DND-41 (cell line): ENCODE data around the gene NPC1L1.

Experiments used
- CTCF ChIP-seq: IDR thresholded peaks from 2 replicates; pipeline ENCODE4 v1.5.1; 2012; ENCODE audit warnings: borderline replicate concordance, low read length, moderate library complexity, mild to moderate bottlenecking; ENCODE audit not compliant: poor library complexity, severe bottlenecking; ENCODE audit errors: extremely low read depth
- EZH2 ChIP-seq: IDR thresholded peaks from 3 replicates; pipeline ENCODE4 v1.6.1; 2012; ENCODE audit warnings: borderline replicate concordance, low read depth, mild to moderate bottlenecking, moderate library complexity, low read length, inconsistent platforms; ENCODE audit not compliant: severe bottlenecking

GRCh38 chr7:44587843-44588711, 46.9 kb upstream of the NPC1L1 start:
- TF ChIP-seq CTCF = peak; percentile 72
- TF ChIP-seq EZH2 = no peak
